COR-L47 (cell line): Measurements from ENCODE around the gene HMGN3.
"Not testable (repeated sequence)": the region's sequence is repeated elsewhere in the genome, so short reads cannot be mapped to it uniquely, and the experiment has no call there.

Experiments used
- DNase-seq: peaks from one replicate; lab custom pipeline; 2025; lab: John Stamatoyannopoulos, UW

The HMGN3 gene

GRCh38 chr6:79234150-79235022, at the start of gene HMGN3:
Gene HMGN3, minus strand, starts transcription at chr6:79234682.
- DNase-seq: peak; percentile 95

GRCh38 chr6:79280756-79281155, 46.3 kb upstream of the HMGN3 start:
- no peak for DNase-seq

- DNase-seq: no peak
These were observed 42.6 kb upstream of the HMGN3 start for GRCh38 chr6:79277109-79277508.

GRCh38 chr6:79269877-79270276, 35.4 kb upstream of the HMGN3 start:
- DNase-seq: no peak

GRCh38 chr6:79267128-79267527, 32.6 kb upstream of the HMGN3 start:
- DNase-seq: no peak

- no peak for DNase-seq
These were observed 31.6 kb upstream of the HMGN3 start for GRCh38 chr6:79266051-79266450.

GRCh38 chr6:79263359-79263758, 28.9 kb upstream of the HMGN3 start:
- DNase-seq: no peak

- DNase-seq: no peak
These were observed 27.2 kb upstream of the HMGN3 start for GRCh38 chr6:79261666-79262065.

GRCh38 chr6:79260772-79261171, 26.3 kb upstream of the HMGN3 start:
- no peak for DNase-seq

- DNase-seq: no peak
These were observed 23.1 kb upstream of the HMGN3 start for GRCh38 chr6:79257381-79258205.

- DNase-seq: not testable (repeated sequence)
These were observed 22.3 kb upstream of the HMGN3 start for GRCh38 chr6:79256770-79257169.

GRCh38 chr6:79255086-79255485, 20.6 kb upstream of the HMGN3 start:
- DNase-seq: not testable (repeated sequence)

GRCh38 chr6:79250559-79250958, 16.1 kb upstream of the HMGN3 start:
- no peak for DNase-seq

- no peak for DNase-seq
These were observed 15.6 kb upstream of the HMGN3 start for GRCh38 chr6:79250107-79250514.

GRCh38 chr6:79249136-79249535, 14.7 kb upstream of the HMGN3 start:
- no peak for DNase-seq

GRCh38 chr6:79246891-79247290, 12.4 kb upstream of the HMGN3 start:
- no peak for DNase-seq

- no peak for DNase-seq
These were observed 6.7 kb upstream of the HMGN3 start for GRCh38 chr6:79241228-79241627.

GRCh38 chr6:79240509-79240908, 6.0 kb upstream of the HMGN3 start:
- DNase-seq: no peak

GRCh38 chr6:79239536-79240168, 5.2 kb upstream of the HMGN3 start:
- no peak for DNase-seq

- DNase-seq: no peak
These were observed 4.4 kb upstream of the HMGN3 start for GRCh38 chr6:79238919-79239318.

- no peak for DNase-seq
These were observed 2.2 kb upstream of the HMGN3 start for GRCh38 chr6:79236711-79237110.

- peak; percentile 87 for DNase-seq
These were observed 802 bp downstream of the HMGN3 start for GRCh38 chr6:79233611-79234149.
